ENCODE measurements around the gene TRIM72.

DNA sequence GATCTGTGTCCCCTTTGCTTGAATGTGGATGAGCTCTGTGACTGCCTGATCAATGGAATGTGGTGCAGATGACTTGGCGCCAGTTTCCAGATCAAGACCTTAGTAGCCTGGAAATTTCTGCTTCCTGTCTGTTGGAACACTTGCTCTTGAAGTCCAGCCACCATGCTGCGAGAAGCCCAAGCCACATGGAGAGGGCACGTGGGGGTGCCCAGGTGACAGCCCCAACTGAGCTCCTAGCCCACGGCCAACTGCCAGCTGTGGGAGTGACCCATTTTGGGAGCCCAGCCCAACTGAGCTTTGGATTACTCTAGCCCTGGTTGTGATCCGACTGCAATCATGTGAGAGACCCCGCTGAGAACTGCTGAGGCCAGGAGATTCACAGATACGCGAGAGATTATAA, 42.5 kb downstream of the TRIM72 start:
- TF ChIP-seq CTCF (IDR thresholded peaks at IDR 0.05; ENCODE audit: low read depth, low read length) (no peak), EZH2phosphoT487 (IDR thresholded peaks at IDR 0.05; ENCODE audit: low read depth) (no peak)
